Heart right ventricle (tissue), 16 donors: Measurements from ENCODE around the gene ADAMTSL3. TPM values are rescaled to one million over a fixed set of nuclear protein-coding genes. Genes with fewer than 3 reads are reported as not detected.

Experiments used
- ATAC-seq, 8 donors: fragments of 200-7000 bp; cut with Tn5 transposase; one replicate each; pipeline ENCODE4 v1.9.1; 2020; ENCODE audit warnings: mild to moderate bottlenecking in 8 of 8, moderate library complexity in 8 of 8, moderate number of reproducible peaks in 1 of 8
- DNase-seq, 2 donors: peaks; one replicate each; pipeline ENCODE4 v3.0.0-alpha.2; 2020
- H3K27ac ChIP-seq, 10 donors: fragments of 200-600 bp; sonication (generic) in 2 of 10; one replicate each; pipeline versions ENCODE4 v1.5.0 to v1.8.0; 2020 to 2022; ENCODE audit warnings: mild to moderate bottlenecking in 3 of 10
- H3K27me3 ChIP-seq, 7 donors: fragments of 200-600 bp; one replicate each; pipeline ENCODE4 v1.8.0; 2021 to 2022; ENCODE audit warnings: mild to moderate bottlenecking in 2 of 7
- H3K36me3 ChIP-seq, 9 donors: fragments of 200-600 bp; sonication (generic) in 1 of 9; one replicate each; pipeline versions ENCODE4 v1.5.0 to v1.8.0; 2020 to 2022; ENCODE audit warnings: mild to moderate bottlenecking in 2 of 9
- H3K4me1 ChIP-seq, 9 donors: fragments of 200-600 bp; sonication (generic) in 1 of 9; one replicate each; pipeline versions ENCODE4 v1.5.0 to v1.8.0; 2020 to 2022; ENCODE audit warnings: mild to moderate bottlenecking in 4 of 9
- H3K4me3 ChIP-seq, 10 donors: fragments of 200-600 bp; sonication (generic) in 2 of 10; one replicate each; pipeline versions ENCODE4 v1.5.0 to v1.8.0; 2020 to 2022; ENCODE audit warnings: mild to moderate bottlenecking in 7 of 10, moderate library complexity in 2 of 10
- H3K9me3 ChIP-seq, 11 donors: fragments of 200-600 bp in 10 of 11; sonication (generic) in 2 of 11; one replicate each; pipeline versions ENCODE4 v1.5.0 to v1.8.0; 2013 to 2022; ENCODE audit warnings: mild to moderate bottlenecking in 2 of 11, control low read depth in 1 of 11, moderate library complexity in 1 of 11
- CTCF ChIP-seq, 9 donors: fragments of 200-600 bp; sonication (generic) in 2 of 9; IDR thresholded peaks; one replicate each; pipeline versions ENCODE4 v1.5.0 to v1.8.0; 2021 to 2022; ENCODE audit warnings: antibody characterized with exemption in 9 of 9, mild to moderate bottlenecking in 5 of 9, moderate library complexity in 1 of 9
- WGBS, 2 donors: extraction: QIAGEN DNeasy Blood & Tissue Kit; methylation state at CpG; one replicate each; pipeline ENCODE4 v1.1.7; 2013; ENCODE audit warnings: inconsistent platforms in 1 of 2; 5-methylcytosine and 5-hydroxymethylcytosine counted together
- intact Hi-C, 10 donors: fragments of 100-400 bp; cut with DNase I; formaldehyde crosslinking; loops; one replicate each; pipeline versions ENCODE4 v1.11.1 to v1.14.2; 2022
- polyA plus RNA-seq, 2 donors: library from polyadenylated mRNA; stranded (reverse); fragments of 200-250 nt; gene quantifications; one replicate each; pipeline ENCODE4 v1.2.3, GENCODE V29; 2013
- total RNA-seq, 10 donors: library from RNA; stranded (reverse); fragmentation: NEBNext Ultra II Directional in 3 of 10; extraction: Animal tissue kit (Norgen Biotek cat#: 25700) in 3 of 10; gene quantifications; one replicate each; pipeline versions ENCODE4 v1.2.1 to v1.2.4, GENCODE V29; 2021 to 2023
- donor health status: Arrhythmogenic right ventricular cardiomyopathy.
- donor health status: ischemic (EF 13 %, LVEDD 7.1; RV severe dilation, severe dysfunction).
- donor health status: healthy with polysubstance abuse.
- donor health status: DM: no; HTN: yes; CAD: no.
- donor health status: DM: no; HTN: no; CAD: no.
- donor health status: ischemic (EF 25% LVEDD 6.9; RV normal size, moderate dysfunction).
- donor health status: ischemic (EF 25% LVEDD 5.7; RV mildly dilated, moderate dysfunction).
- donor health status: healthy.
- donor health status: DM: yes; HTN: yes; CAD: no.
- donor health status: Ischemic cardiomyopathy.
- donor health status: ischemic (EF 35%, LVEDD 5.7; RV mildly dilated, moderate dysfunction).
- donor health status: nonischemic (EF 11% LVEDD 7.7; RV severe dilation, severe dysfunction).
- donor health status: DM: yes; HTN: yes; CAD: no.
- donor health status: PGD.
- donor health status: ischemic (EF 29% LVEDD 5.4; RV normal size, mild dysfunction).
- donor health status: nonischemic (EF 23%, LVEDD 6.1; RV moderate dilation, normal function).

The ADAMTSL3 gene
- total and polyA plus RNA-seq, 12 donors = 1.6 to 15.4 (median 11.0) TPM

GRCh38 chr15:83616840-83617239, 37.1 kb upstream of the ADAMTSL3 start:
- Histone ChIP-seq H3K9me3 (peaks cover 0 to 16% (median 0%) of the 10 kb centered on the region in 11 donors), H3K4me1 (peaks cover 0 to 7% (median 0%) of the 10 kb centered on the region in 9 donors), H3K4me3 (no peak overlapping the region), H3K36me3 (no peaks in the 10 kb centered on the region), H3K27me3 (no peaks in the 10 kb centered on the region), H3K27ac (no peak overlapping the region)
- ATAC-seq = no peak
- WGBS, 2 donors = 79 to 89% methylated on average over 1 of the region's 1 CpG
- no peak for TF ChIP-seq CTCF (IDR thresholded peaks at IDR 0.05)
- intact Hi-C loops = no loop called here
- no peak for DNase-seq

- WGBS, 2 donors = 77 to 80% methylated on average over 2 of the region's 2 CpGs
- ATAC-seq (no peak), DNase-seq (no peak)
- Histone ChIP-seq H3K36me3 (no peaks in the 10 kb centered on the region), H3K27me3 (no peaks in the 10 kb centered on the region), H3K9me3 (no peaks in the 10 kb centered on the region), H3K4me1 (no peaks in the 10 kb centered on the region), H3K4me3 (no peak overlapping the region), H3K27ac (no peak overlapping the region)
- TF ChIP-seq CTCF (IDR thresholded peaks at IDR 0.05) = no peak
- intact Hi-C loops = no loop called here
Measured at GRCh38 chr15:83626171-83626802, 27.6 kb upstream of the ADAMTSL3 start.

GRCh38 chr15:83631534-83631933, 22.4 kb upstream of the ADAMTSL3 start:
- H3K27ac ChIP-seq = no peak overlapping the region
- TF ChIP-seq CTCF (IDR thresholded peaks at IDR 0.05) = no peak
- ATAC-seq = no peak
- no peaks in the 10 kb centered on the region for H3K4me1 ChIP-seq
- intact Hi-C loops = no loop called here
- no peaks in the 10 kb centered on the region for H3K9me3 ChIP-seq
- H3K4me3 ChIP-seq = no peak overlapping the region
- H3K36me3 ChIP-seq = no peaks in the 10 kb centered on the region
- DNase-seq = no peak
- H3K27me3 ChIP-seq = no peaks in the 10 kb centered on the region
- WGBS, 2 donors = 83 to 89% methylated on average over 2 of the region's 2 CpGs

GRCh38 chr15:83643201-83643600, 10.7 kb upstream of the ADAMTSL3 start:
- intact Hi-C loops = no loop called here
- H3K27me3 ChIP-seq = no peaks in the 10 kb centered on the region
- no peak for TF ChIP-seq CTCF (IDR thresholded peaks at IDR 0.05)
- H3K4me3 ChIP-seq = no peak overlapping the region
- no peak for ATAC-seq
- no peaks in the 10 kb centered on the region for H3K36me3 ChIP-seq
- H3K9me3 ChIP-seq = peaks cover 0 to 31% (median 11%) of the 10 kb centered on the region in 11 donors
- DNase-seq = no peak
- no peak overlapping the region for H3K27ac ChIP-seq
- no peaks in the 10 kb centered on the region for H3K4me1 ChIP-seq
